ENCODE measurements around the gene IGDCC3. TPM values are rescaled to one million over a fixed set of nuclear protein-coding genes. Genes with fewer than 3 reads are reported as not detected.

IGDCC3 gene

GRCh38 chr15:65278480-65278879 lies 99.3 kb downstream of the IGDCC3 start:
- H4K8ac ChIP-seq (ENCODE audit: low read length), result no peak overlapping the region
- H3K9ac ChIP-seq (ENCODE audit: low read length), result no peak overlapping the region
- no peaks in the 10 kb centered on the region for H3K9me3 ChIP-seq (ENCODE audit: control insufficient read depth, low read length)
- H2BK15ac ChIP-seq (ENCODE audit: low read depth, poor library complexity, severe bottlenecking), result no peak overlapping the region
- no peak overlapping the region for H3K4ac ChIP-seq (ENCODE audit: low read depth in 1 of 2, low read length in 2 of 2)
- no peak overlapping the region for H2BK120ac ChIP-seq (ENCODE audit: low read depth, low read length)
- H3K36me3 ChIP-seq (ENCODE audit: control insufficient read depth in 1 of 2, insufficient read depth in 2 of 2, low read depth in 1 of 2, low read length in 2 of 2), result peaks cover 0 to 4% of the 10 kb centered on the region in 2 experiments
- H3K18ac ChIP-seq (ENCODE audit: low read depth in 1 of 2, low read length in 2 of 2), result no peak overlapping the region
- H3K4me1 ChIP-seq (ENCODE audit: control insufficient read depth, insufficient read depth, low read depth, low read length), result peaks cover 3% of the 10 kb centered on the region
- H3K4me3 ChIP-seq (ENCODE audit: insufficient read depth in 1 of 2, low read depth in 1 of 2, low read length in 2 of 2), result no peak overlapping the region
- no peak overlapping the region for H3K27ac ChIP-seq (ENCODE audit: low read length, poor library complexity, severe bottlenecking)
- no peak overlapping the region for H2BK12ac ChIP-seq (ENCODE audit: low read length in 2 of 2)
- no peak for DNase-seq
- no peak overlapping the region for H3K23ac ChIP-seq (ENCODE audit: low read length in 2 of 2)
- H2AFZ ChIP-seq (ENCODE audit: low read depth, low read length), result no peak overlapping the region
- no peak overlapping the region for H3K4me2 ChIP-seq (ENCODE audit: low read length, poor library complexity, severe bottlenecking)
- H4K91ac ChIP-seq (ENCODE audit: low read length), result no peak overlapping the region
- H3K27me3 ChIP-seq (ENCODE audit: control insufficient read depth in 1 of 2, insufficient read depth in 1 of 2, low read length in 2 of 2), result no peaks in the 10 kb centered on the region
- H3K79me1 ChIP-seq (replicated peaks; ENCODE audit: low read length, poor library complexity, severe bottlenecking), result peaks cover 39% of the 10 kb centered on the region
- no peak overlapping the region for H2AK5ac ChIP-seq (ENCODE audit: low read length, severe bottlenecking)
- WGBS, result 100% methylated on average over 1 of the region's 1 CpG
- no peak overlapping the region for H2BK5ac ChIP-seq (ENCODE audit: low read depth, low read length, poor library complexity, severe bottlenecking)
- no peak overlapping the region for H3K14ac ChIP-seq (ENCODE audit: low read length in 2 of 2)

Small RNAs within 50 kb of the gene (small RNA-seq; reads per million reads assigned to genes)
- gene RNU5A-1 (ENCODE audit: low read depth) (1,653 reads per million, percentile 98 among the genes with 10 or more reads in this experiment), gene RNU5B-1 (ENCODE audit: low read depth) (193 reads per million, percentile 94 among the genes with 10 or more reads in this experiment), gene SNORA24B (ENCODE audit: low read depth) (not detected)

Data from mesenchymal stem cell (in vitro differentiated cells and primary cell).